Activated CD4-positive, alpha-beta memory T cell treated with anti-CD3 and anti-CD28 coated beads, Interleukin-2, amount 10 ng/mL, durations not matched to agents 7 days and 5 days (primary cell): Measurements from ENCODE around the gene RFFL. TPM values are rescaled to one million over a fixed set of nuclear protein-coding genes. Genes with fewer than 3 reads are reported as not detected.
"Not testable (repeated sequence)": the region's sequence is repeated elsewhere in the genome, so short reads cannot be mapped to it uniquely, and the experiment has no call there.

Source experiments
- CTCF ChIA-PET: fragments of 350-600 bp; sonication (Branson Sonifier 250); formaldehyde crosslinking; loops from one replicate; lab custom pipeline; 2021; ENCODE audit warnings: antibody characterized with exemption, inconsistent platforms; lab: Charles Lee
- POLR2A ChIA-PET: fragments of 350-600 bp; sonication (Branson Sonifier 250); formaldehyde crosslinking; loops from one replicate; lab custom pipeline; 2021; ENCODE audit warnings: antibody characterized with exemption; lab: Charles Lee
- DNase-seq: peaks from one replicate; pipeline ENCODE4 v3.0.0-alpha.2; 2020
- H3K27ac Mint-ChIP-seq: one replicate; pipeline ENCODE4 v1.8.0; 2021; ENCODE audit warnings: mild to moderate bottlenecking, mixed read lengths
- H3K27me3 Mint-ChIP-seq: one replicate; pipeline ENCODE4 v1.8.0; 2021; ENCODE audit warnings: mixed read lengths
- H3K36me3 Mint-ChIP-seq: one replicate; pipeline ENCODE4 v1.8.0; 2021; ENCODE audit warnings: low read depth, mixed read lengths
- H3K4me1 Mint-ChIP-seq: one replicate; pipeline ENCODE4 v1.8.0; 2021; ENCODE audit warnings: mixed read lengths
- H3K4me3 Mint-ChIP-seq: one replicate; pipeline ENCODE4 v1.8.0; 2021; ENCODE audit warnings: mild to moderate bottlenecking, mixed read lengths
- H3K9me3 Mint-ChIP-seq: one replicate; pipeline ENCODE4 v1.8.0; 2021; ENCODE audit warnings: mixed read lengths
- total RNA-seq, 2 experiments: library from RNA; stranded (reverse); gene quantifications; one replicate each; pipeline ENCODE4 v1.2.3, GENCODE V29; 2021

RFFL gene
- total RNA-seq, 2 experiments from 2014 or later: 47.3 to 53.9 TPM

DNA sequence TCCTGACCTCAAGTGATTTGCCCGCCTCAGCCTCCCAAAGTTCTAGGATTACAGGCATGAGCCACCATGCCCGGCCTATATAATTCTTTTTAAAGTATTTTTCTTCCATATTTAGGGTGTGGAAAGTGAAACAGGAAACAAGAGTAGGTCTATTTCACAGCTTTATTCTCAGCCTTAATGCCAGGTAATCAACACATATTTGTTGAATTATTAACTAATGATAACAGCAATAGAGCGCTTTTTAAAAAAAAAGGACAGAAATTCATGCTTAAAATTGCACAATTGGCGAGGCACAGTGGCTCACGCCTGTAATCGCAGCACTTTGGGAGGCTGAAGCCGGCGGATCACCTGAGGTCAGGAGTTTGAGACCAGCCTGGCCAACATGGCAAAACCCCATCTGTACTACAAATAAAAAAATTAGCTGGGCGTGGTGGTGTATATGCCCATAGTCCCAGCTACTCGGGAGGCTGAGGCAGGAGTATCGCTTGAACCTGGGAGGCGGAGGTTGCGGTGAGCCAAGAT is 18.0 kb downstream of the RFFL start:
- Mint-ChIP-seq H3K4me3 (peak overlapping the region; percentile 70), H3K4me1 (peaks cover 46% of the 10 kb centered on the region), H3K27ac (peak overlapping the region; percentile 93), H3K36me3 (peaks cover 27% of the 10 kb centered on the region)
- ChIA-PET CTCF (interaction anchor here (0.8 to 2.5 kb wide), 3 partner anchors 23 to 44 kb away, joined by 3 to 10 read pairs (median 7); no protein-coding TSS in a partner anchor), POLR2A (interaction anchor here (1.5 to 10.7 kb wide), 6 partner anchors 17 to 84 kb away, joined by 9 to 126 read pairs (median 12); partner anchors contain the start of genes CCT6B, RFFL and ZNF830)
- DNase-seq, H3K9me3 Mint-ChIP-seq, H3K27me3 Mint-ChIP-seq: not testable (repeated sequence)

- no peaks in the 10 kb centered on the region for H3K27me3 Mint-ChIP-seq
- H3K4me3 Mint-ChIP-seq: no peak overlapping the region
- ChIA-PET POLR2A (interaction anchor here (0.7 to 1.5 kb wide), 3 partner anchors 21 to 76 kb away, joined by 3 to 10 read pairs (median 3); no protein-coding TSS in a partner anchor), CTCF (no interaction called here)
- H3K9me3 Mint-ChIP-seq: no peaks in the 10 kb centered on the region
- H3K4me1 Mint-ChIP-seq: peaks cover 41% of the 10 kb centered on the region
- no peak overlapping the region for H3K27ac Mint-ChIP-seq
- DNase-seq: no peak
- H3K36me3 Mint-ChIP-seq: peaks cover 29% of the 10 kb centered on the region
These were observed 19.3 kb downstream of the RFFL start for GRCh38 chr17:35044181-35044580.

- no peaks in the 10 kb centered on the region for H3K27me3 Mint-ChIP-seq
- H3K9me3 Mint-ChIP-seq: no peaks in the 10 kb centered on the region
- no peak for DNase-seq
- no peak overlapping the region for H3K27ac Mint-ChIP-seq
- H3K4me1 Mint-ChIP-seq: peaks cover 24% of the 10 kb centered on the region
- H3K4me3 Mint-ChIP-seq: no peak overlapping the region
- ChIA-PET POLR2A (interaction anchor here (1.2 to 2.9 kb wide), 4 partner anchors 9 to 60 kb away, joined by 3 to 16 read pairs (median 4); partner anchors contain the start of genes LIG3 and RFFL), CTCF (interaction anchor here (1.4 to 2.5 kb wide), 2 partner anchors 19 to 49 kb away, joined by 6 to 7 read pairs; no protein-coding TSS in a partner anchor)
- H3K36me3 Mint-ChIP-seq: peaks cover 20% of the 10 kb centered on the region
These were observed 22.1 kb downstream of the RFFL start for GRCh38 chr17:35041390-35041789.

DNA sequence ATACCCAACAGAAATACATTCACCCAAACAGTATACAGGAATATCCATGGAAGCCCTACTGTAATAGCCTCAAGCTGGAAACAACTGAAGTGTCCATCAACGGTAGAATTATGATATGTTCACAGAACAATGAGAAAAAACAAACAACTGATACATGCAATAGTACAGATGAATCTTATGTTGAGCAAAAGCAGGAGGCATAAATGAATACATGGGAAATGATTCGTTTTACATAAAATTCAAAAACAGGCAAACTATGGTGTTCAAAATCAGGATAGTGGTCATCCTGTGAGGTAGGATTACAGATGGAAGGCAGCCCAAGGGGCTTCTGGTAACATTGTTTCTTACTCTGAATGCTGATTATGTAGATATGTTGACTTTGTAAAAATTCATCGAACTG is 25.1 kb downstream of the RFFL start:
- H3K27me3 Mint-ChIP-seq: no peaks in the 10 kb centered on the region
- H3K36me3 Mint-ChIP-seq: peaks cover 21% of the 10 kb centered on the region
- no peaks in the 10 kb centered on the region for H3K9me3 Mint-ChIP-seq
- ChIA-PET POLR2A (no interaction called here), CTCF (no interaction called here)
- no peak overlapping the region for H3K27ac Mint-ChIP-seq
- H3K4me3 Mint-ChIP-seq: no peak overlapping the region
- H3K4me1 Mint-ChIP-seq: peaks cover 7% of the 10 kb centered on the region
- DNase-seq: no peak

- Mint-ChIP-seq H3K27me3 (no peaks in the 10 kb centered on the region), H3K9me3 (no peaks in the 10 kb centered on the region), H3K36me3 (peaks cover 31% of the 10 kb centered on the region), H3K4me1 (peaks cover 33% of the 10 kb centered on the region), H3K4me3 (no peak overlapping the region), H3K27ac (no peak overlapping the region)
- CTCF ChIA-PET: interaction anchor here (1.1 kb wide), 1 partner anchor 8 kb away, joined by 3 read pairs; no protein-coding TSS in a partner anchor
- no peak for DNase-seq
- POLR2A ChIA-PET: interaction anchor here (1.0 kb wide), 1 partner anchor 33 kb away, joined by 4 read pairs; the partner anchor contains the start of gene RFFL
These were observed 32.7 kb downstream of the RFFL start for GRCh38 chr17:35030780-35031179.

- ChIA-PET POLR2A (interaction anchor here (0.6 to 1.2 kb wide), 4 partner anchors 18 to 545 kb away, joined by 3 to 9 read pairs (median 3); no protein-coding TSS in a partner anchor), CTCF (interaction anchor here (0.7 to 1.8 kb wide), 2 partner anchors 10 to 34 kb away, joined by 3 to 5 read pairs; partner anchors contain the start of gene RFFL)
- no peaks in the 10 kb centered on the region for H3K27me3 Mint-ChIP-seq
- H3K4me1 Mint-ChIP-seq: peaks cover 49% of the 10 kb centered on the region
- peak overlapping the region; percentile 62 for H3K27ac Mint-ChIP-seq
- no peaks in the 10 kb centered on the region for H3K9me3 Mint-ChIP-seq
- DNase-seq: no peak
- no peak overlapping the region for H3K4me3 Mint-ChIP-seq
- H3K36me3 Mint-ChIP-seq: peaks cover 47% of the 10 kb centered on the region
These were observed 34.8 kb downstream of the RFFL start for GRCh38 chr17:35028531-35029262.

DNA sequence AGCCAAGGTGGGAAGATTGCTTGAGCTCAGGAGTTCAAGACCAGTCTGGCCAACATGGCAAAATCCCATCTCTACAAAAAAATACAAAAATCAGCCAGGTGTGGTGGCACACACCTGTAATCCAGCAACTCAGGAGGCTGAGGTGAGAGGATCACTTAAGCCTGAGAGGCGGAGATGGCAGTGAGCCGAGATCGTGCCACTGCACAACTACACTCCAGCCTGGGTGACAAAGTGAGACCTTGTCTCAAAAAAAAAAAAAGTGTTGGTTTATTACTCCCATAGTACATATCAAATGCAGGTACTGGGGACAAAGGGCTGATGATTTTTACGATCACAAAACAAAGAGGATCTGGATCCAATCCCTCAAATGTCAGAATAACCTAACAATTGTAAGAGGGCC is 35.4 kb downstream of the RFFL start:
- peak overlapping the region; percentile 62 for H3K27ac Mint-ChIP-seq

DNA sequence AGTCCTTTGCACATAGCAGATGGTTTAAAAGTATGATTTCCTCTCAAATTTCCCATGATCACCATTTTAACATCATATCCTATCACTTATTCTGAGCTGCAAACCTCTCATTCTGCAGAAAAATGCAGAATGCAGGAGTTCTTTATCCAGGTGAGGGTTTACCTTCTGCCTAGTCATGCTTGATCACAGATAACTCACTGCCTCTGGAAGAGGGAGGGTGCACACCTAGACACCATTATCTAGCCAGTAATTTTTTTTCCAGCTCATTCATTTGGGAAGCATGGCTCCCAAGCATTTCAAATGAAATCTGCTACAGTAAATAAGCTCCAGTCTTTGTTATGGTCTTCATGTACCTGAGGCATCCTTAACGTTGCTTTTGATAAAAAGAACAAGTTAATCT is 38.0 kb downstream of the RFFL start:
- POLR2A ChIA-PET: interaction anchor here (0.6 to 2.7 kb wide), 4 partner anchors 11 to 94 kb away, joined by 3 to 9 read pairs (median 3); partner anchors contain the start of genes RAD51D and RFFL
- Mint-ChIP-seq H3K4me3 (no peak overlapping the region), H3K27ac (no peak overlapping the region)

More for the DNA sequence above, 35.4 kb downstream of the RFFL start:
- H3K9me3 Mint-ChIP-seq, DNase-seq, H3K27me3 Mint-ChIP-seq, H3K4me3 Mint-ChIP-seq: not testable (repeated sequence)
- Mint-ChIP-seq H3K36me3 (peaks cover 43% of the 10 kb centered on the region), H3K4me1 (peaks cover 54% of the 10 kb centered on the region)
- CTCF ChIA-PET: interaction anchor here (0.7 to 1.8 kb wide), 2 partner anchors 10 to 35 kb away, joined by 3 to 5 read pairs; partner anchors contain the start of gene RFFL
- POLR2A ChIA-PET: interaction anchor here (0.6 to 1.2 kb wide), 4 partner anchors 18 to 546 kb away, joined by 3 to 9 read pairs (median 3); no protein-coding TSS in a partner anchor

DNA sequence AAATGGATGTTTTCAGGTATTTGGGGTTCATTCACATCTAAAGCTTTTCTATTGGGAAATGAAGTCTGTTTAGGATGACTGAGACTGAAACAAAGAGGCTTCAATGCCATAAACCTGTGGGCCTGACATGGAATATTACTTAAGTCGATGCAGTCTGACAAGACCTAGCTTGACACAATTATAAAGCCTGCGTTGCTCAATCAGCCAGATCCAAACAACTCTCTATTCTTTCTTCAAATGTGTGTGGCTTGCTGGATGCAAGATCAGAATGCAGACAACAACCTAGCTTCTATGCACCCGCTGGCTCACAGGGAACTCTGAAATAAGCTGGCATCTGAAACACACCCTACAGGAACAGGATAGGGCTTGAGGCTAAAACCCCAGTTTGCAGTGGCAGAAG is 40.0 kb downstream of the RFFL start:
- DNase-seq: no peak
- Mint-ChIP-seq H3K9me3 (no peaks in the 10 kb centered on the region), H3K4me3 (no peak overlapping the region), H3K27me3 (no peaks in the 10 kb centered on the region), H3K27ac (peak overlapping the region; percentile 98), H3K4me1 (peaks cover 63% of the 10 kb centered on the region), H3K36me3 (peaks cover 61% of the 10 kb centered on the region)
- CTCF ChIA-PET: interaction anchor here (1.0 to 3.2 kb wide), 12 partner anchors 15 to 96 kb away, joined by 3 to 39 read pairs (median 12); partner anchors contain the start of genes RAD51D and RFFL
- POLR2A ChIA-PET: interaction anchor here (0.8 to 3.5 kb wide), 27 partner anchors 10 to 511 kb away, joined by 3 to 62 read pairs (median 8); partner anchors contain the start of genes CCT6B, LIG3, RAD51D and RFFL

More for the DNA sequence above, 38.0 kb downstream of the RFFL start:
- DNase-seq: no peak
- CTCF ChIA-PET: interaction anchor here (1.4 to 2.2 kb wide), 2 partner anchors 21 to 93 kb away, joined by 3 to 5 read pairs; no protein-coding TSS in a partner anchor
- Mint-ChIP-seq H3K9me3 (no peaks in the 10 kb centered on the region), H3K27me3 (no peaks in the 10 kb centered on the region), H3K36me3 (peaks cover 46% of the 10 kb centered on the region), H3K4me1 (peaks cover 67% of the 10 kb centered on the region)

DNA sequence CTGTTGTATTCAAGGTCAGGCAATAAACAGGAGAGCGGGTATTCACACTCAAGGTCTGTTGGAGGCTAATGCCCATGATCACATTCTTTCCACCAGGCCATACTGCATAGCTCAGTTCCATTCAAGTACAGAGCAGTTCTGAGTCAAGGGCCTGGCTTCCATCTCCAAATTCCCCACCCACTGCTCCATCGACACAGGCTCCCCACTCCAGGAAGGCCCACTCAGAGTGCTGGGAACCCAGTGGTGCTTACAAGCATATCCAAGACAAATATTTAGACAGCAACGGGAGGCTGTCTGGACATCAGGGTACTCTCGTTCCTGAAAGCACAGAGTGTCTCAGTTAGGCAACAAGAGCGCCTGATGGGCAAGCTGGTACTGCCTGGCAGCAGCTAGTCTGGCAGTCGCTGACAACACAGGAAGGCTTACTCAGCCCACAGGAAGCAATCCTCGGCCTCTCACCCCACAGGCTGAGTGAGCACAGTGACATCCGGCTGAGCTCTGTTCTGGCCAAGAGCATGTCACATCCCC is 40.9 kb downstream of the RFFL start:
- ChIA-PET POLR2A (interaction anchor here (0.8 to 3.5 kb wide), 33 partner anchors 9 to 556 kb away, joined by 3 to 62 read pairs (median 8); partner anchors contain the start of genes CCT6B, LIG3, PEX12 and RAD51D), CTCF (interaction anchor here (0.7 to 3.2 kb wide), 19 partner anchors 9 to 97 kb away, joined by 3 to 39 read pairs (median 6); partner anchors contain the start of genes RAD51D and RFFL)
- Mint-ChIP-seq H3K36me3 (peaks cover 69% of the 10 kb centered on the region), H3K27ac (peak overlapping the region; percentile 98), H3K4me3 (peak overlapping the region; percentile 70), H3K4me1 (peaks cover 60% of the 10 kb centered on the region), H3K9me3 (no peaks in the 10 kb centered on the region), H3K27me3 (no peaks in the 10 kb centered on the region)
- peak; percentile 86 for DNase-seq

GRCh38 chr17:35021520-35022380 is 41.8 kb downstream of the RFFL start:
- Mint-ChIP-seq H3K27ac (peak overlapping the region; percentile 98), H3K9me3 (no peaks in the 10 kb centered on the region), H3K27me3 (no peaks in the 10 kb centered on the region), H3K4me1 (peaks cover 55% of the 10 kb centered on the region), H3K36me3 (peaks cover 73% of the 10 kb centered on the region), H3K4me3 (no peak overlapping the region)
- ChIA-PET CTCF (interaction anchor here (1.1 to 3.2 kb wide), 15 partner anchors 8 to 120 kb away, joined by 3 to 39 read pairs (median 9); partner anchors contain the start of genes RAD51D and RFFL), POLR2A (interaction anchor here (0.7 to 3.5 kb wide), 27 partner anchors 9 to 557 kb away, joined by 3 to 62 read pairs (median 8); partner anchors contain the start of genes CCT6B, LIG3, PEX12 and RAD51D)
- DNase-seq: no peak
